Fibroblast of the conjunctiva (primary cell): Measurements from ENCODE around the gene ADAMTS17.

Experiments
- DNase-seq: peaks from one replicate; pipeline ENCODE4 v3.0.0-alpha.2; 2010; ENCODE audit warnings: low read depth

ADAMTS17 gene

GRCh38 chr15:100029868-100030479, 311.8 kb downstream of the ADAMTS17 start:
- DNase-seq = no peak

DNA sequence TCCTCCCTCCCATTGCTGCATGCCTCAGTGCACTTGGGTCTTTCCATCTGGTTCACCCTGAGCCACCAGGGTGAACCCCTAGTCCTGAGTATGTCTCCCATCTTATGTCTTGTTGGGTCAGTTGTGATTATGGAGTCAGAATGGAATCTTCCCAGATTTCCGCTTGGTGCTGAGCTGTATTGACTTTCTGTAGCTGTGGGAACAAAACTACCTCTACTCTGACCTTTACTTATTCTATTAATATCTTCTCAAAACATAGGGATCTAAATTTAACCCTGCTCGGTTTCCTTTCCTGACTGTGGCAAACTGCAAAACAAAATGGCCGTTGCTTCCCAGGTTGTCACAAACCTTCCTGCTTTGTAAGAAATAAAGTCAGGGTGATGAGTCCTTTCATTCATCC, 312.7 kb downstream of the ADAMTS17 start:
- DNase-seq = no peak

GRCh38 chr15:100026041-100026440, 315.7 kb downstream of the ADAMTS17 start:
- DNase-seq = no peak

GRCh38 chr15:100022806-100023205, 319.0 kb downstream of the ADAMTS17 start:
- DNase-seq = no peak

DNA sequence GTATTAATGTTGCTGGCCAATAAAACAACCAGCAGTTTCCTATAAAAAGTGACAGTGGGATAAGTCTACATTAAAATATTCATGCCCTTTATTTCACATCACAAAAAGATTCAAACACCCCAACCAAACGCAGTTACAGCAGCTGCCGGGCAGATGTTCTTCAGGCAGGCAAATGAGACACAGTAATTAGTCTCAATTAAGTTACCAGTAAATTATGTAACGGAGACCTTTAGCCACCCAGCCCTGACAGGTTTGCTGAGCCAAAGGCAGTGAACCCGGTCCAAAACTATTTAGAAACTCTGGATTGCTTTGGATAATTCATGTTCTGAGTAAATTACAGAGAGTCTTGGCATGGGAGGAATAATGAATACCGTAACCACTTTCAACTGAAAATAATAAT, 319.4 kb downstream of the ADAMTS17 start:
- DNase-seq = no peak

DNA sequence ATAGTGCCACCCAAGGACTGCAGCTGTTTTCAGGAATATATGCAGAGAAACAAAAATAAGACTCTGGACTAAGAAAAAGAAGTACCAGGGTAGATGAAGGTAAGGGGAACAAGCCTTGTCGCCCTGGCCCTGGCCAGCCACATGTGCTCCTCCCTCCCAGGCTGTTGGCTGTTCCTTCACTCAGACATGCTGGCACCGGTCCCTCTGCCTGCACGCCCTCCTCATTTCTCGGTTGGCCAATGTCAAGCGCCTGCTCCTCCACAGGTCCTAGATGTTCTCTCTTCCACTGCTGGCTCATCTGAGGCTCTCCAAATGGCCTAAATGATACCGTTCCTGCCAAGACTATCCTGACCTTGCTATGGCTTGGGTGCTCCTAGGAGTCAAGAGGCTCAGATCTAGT, 320.1 kb downstream of the ADAMTS17 start:
- no peak for DNase-seq

DNA sequence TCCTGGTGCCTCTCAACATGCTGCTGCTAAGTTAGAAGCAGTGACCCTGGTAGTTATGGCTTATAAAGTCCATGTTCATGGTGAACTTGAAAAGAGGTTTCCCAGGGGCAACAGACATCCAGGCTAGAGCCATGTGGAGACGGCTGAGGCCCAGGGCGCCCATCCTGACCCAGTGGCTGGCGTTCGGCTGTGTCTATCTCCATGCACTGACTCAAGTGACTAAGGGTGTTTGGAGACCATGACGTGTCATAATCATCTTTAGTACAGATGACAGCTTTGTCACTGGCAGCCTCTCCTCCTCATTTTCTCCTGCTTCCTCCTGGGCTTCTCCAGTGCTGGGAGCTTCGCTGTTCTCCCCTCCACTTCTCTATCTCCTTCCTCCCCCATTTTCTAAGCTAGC, 321.2 kb downstream of the ADAMTS17 start:
- no peak for DNase-seq

GRCh38 chr15:100020189-100020588, 321.6 kb downstream of the ADAMTS17 start:
- DNase-seq = no peak

DNA sequence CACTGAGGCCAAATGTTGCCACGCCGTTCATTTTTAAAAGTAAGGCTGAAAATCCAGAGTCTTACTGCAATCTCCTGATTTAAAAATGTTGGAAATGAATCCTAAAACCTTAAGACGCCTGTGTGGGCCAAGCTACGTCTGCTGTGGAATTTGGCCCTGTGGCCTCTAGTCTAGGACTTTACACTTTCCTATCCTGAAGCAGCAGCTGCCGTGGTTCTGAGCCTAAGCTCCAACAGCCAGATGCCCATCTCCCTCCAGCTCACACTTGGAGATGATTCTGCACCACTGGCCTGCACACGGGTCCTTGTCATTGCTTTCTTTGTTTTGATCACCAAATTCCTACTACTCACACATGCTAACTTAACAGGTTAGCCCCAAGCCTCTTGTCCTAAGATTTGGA, 322.2 kb downstream of the ADAMTS17 start:
- DNase-seq = no peak

DNA sequence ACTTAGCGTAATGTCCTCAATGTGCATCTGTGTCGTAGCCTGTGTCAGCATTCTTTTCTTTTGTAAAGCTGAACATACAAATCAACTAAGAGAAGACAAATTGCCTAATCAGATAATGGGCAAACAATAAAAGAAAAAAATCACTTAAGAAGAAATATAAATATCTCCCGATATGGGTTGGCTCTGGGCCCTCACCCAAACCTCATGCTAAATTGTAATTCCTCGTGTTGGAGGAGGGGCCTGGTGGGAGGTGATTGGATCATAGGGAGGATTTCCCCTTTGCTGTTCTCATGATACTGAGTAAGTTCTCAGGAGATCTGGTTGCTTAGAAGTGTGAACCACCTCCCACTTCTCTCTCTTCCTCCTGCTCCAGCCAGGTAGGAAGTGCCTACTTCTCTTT, 323.6 kb downstream of the ADAMTS17 start:
- DNase-seq = no peak

DNA sequence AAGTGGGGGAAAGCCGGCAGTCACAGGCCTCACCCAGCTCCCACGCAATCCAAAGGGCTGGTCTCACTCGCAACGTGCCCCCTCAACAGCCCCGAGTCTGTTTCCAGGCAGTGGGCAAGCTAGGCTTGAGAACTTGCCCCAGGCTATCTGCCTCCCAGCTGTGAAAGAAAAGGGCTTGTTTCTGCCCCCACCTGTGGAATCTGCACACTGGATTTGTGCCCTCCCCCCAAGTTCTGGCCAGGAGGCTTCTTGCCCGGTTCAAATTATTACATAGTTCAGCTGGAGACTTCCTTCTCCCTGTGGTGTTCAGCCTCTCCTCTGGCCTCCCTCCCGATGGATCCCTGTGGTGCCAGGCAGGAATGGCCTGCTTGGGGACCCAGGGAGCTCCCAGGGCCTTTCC, 324.6 kb downstream of the ADAMTS17 start:
- DNase-seq = no peak

DNA sequence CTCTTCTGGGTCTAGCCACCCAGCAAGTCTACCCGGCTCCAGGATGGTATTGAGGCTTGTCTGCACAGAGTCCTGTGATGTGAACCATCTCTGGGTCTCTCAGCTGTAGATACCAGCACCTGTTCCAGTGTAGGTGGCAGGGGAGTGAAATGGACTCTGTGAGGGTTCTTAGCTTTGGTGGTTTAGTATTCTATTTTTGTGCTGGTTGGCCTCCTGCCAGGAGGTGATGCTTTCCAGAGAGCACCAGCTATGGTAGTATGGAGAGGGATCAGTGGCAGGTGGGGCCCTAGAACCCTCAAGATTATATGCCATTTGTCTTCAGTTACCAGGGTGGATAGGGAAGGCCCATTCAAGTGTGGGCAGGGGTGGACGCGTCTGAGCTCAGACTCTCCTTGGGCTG, 325.1 kb downstream of the ADAMTS17 start:
- no peak for DNase-seq

DNA sequence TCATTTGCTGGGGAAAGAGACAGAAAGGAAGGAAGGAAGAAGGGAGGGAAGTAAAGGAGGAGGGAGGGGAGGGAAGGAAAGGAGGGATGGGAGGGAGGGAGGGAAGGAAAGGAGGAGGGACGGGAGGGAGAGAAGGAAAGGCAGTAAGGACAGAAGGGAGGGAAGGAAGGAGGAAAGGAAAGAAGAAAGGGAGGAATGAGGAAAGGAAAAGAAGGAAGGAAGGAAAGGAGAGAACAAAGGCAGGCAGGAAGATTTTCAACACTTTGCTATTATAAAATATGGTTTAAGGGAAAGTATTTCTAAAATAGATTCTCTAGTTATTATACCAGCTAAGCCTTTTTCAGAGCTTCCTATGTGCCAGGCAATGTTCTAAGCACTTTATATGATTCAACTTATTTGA, 330.5 kb downstream of the ADAMTS17 start:
- no peak for DNase-seq

DNA sequence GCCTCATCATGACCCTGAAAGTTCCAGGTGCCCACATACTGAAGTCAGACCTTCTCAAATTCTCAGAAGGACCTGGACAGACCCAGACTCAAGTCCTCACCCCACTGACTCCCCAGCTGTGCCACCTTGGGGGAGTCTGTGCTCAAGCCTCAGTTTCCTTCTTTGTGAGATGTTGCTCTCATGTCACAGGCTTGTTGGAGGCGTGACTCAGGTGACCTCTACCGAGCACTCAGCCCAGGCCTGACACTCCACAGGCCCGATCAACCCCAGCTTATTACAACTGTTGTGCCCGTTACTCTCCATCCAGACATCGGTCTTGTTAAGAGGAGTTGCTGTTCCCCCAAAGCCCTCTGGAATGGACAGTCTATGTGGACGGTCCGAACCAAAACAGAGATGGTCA, 332.4 kb downstream of the ADAMTS17 start:
- no peak for DNase-seq

- DNase-seq = no peak
Measured at GRCh38 chr15:100008258-100008657, 333.5 kb downstream of the ADAMTS17 start.

DNA sequence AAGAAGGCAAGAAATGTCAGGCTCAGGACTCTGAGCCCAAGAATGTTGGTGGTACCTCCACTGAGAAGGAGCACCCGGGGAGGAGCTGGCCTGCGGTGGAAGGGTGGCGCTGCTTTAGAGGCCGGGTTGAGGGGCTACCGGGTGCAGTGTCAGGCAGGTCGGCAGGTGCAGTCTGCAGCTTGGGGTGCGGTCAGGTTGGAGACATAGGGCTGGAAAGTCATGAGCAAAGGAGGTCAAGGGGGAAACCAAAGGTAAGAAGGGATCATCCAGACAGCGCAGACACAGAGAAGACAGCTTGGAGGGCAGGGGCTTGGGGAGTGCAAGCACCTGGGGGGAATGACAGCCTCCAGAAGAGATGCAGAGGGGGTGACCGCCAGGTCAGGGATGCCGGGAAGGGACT, 334.2 kb downstream of the ADAMTS17 start:
- no peak for DNase-seq

DNA sequence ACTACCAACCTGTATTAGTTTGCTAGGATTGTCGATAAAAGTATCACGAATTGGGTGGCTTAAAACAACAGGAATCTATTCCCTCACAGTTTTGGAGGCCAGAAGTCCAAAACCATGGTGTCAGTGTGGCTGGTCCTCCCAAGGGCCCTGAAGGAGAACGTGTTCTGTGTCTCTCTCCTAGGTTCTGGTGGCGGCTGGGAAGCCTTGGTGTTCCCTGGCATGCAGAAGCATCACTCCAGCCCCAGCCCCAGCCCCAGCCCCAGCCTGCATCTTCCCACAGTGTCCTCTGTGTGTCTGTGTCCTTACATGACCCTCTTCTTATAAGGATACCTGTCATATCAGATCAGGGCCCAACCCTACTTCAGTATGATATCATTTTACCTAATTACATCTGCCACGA, 336.1 kb downstream of the ADAMTS17 start:
- no peak for DNase-seq

- DNase-seq = no peak
Measured at GRCh38 chr15:100005013-100005412, 336.8 kb downstream of the ADAMTS17 start.

DNA sequence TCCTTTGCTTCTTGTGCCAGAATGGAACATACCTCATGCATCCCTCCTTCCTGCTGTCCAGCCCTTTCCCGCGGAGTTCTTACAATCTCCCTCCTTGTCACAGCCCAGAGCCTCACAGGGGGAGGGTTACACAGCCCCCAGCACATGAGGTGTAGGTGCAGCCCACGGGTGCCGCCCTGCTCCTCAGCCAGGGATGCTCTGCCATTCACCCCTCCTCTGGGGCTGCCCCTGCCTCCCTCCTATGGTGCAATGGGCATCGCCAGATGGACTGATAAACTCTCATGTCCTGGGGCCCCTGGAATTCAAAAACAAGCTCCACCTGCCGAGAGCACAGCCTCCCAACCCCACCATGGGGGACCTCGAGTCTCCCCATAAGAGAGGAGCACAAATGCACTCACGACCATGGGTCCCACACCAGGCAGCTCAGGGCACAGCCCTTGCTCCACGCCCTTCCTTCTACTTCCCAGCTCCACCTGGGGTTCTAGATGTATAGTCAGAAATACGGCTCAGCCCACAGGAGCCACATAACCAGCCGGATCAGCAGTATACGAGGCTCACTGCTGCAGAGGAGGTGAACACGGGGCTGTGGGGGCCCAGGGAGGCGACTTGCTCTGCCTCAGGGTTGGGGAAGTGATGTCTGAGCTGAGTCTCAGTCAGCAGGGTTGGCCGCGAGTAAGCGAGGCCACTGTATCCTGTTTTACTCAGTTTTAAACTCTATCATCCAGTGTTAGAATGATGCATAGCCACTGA, 338.8 kb downstream of the ADAMTS17 start:
- DNase-seq = no peak

GRCh38 chr15:100002086-100002620, 339.6 kb downstream of the ADAMTS17 start:
- DNase-seq = no peak

DNA sequence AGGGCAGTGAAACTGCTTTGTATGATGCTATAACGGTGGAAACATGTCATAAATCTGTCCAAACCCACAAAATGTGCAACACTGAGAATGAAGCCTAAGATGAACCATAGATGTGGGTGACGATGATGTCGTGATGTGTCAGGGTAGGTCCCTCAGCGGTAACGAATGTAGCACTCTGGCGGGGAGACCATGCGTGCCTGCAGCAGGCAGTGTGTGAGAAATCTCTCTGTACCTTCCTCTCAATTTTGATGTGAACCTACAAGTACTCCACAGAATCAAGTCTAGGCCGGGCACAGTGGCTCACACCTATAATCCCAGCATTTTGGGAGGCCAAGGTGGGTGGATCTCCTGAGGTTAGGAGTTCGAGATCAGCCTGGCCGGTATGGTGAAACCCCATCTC, 340.4 kb downstream of the ADAMTS17 start:
- no peak for DNase-seq

DNA sequence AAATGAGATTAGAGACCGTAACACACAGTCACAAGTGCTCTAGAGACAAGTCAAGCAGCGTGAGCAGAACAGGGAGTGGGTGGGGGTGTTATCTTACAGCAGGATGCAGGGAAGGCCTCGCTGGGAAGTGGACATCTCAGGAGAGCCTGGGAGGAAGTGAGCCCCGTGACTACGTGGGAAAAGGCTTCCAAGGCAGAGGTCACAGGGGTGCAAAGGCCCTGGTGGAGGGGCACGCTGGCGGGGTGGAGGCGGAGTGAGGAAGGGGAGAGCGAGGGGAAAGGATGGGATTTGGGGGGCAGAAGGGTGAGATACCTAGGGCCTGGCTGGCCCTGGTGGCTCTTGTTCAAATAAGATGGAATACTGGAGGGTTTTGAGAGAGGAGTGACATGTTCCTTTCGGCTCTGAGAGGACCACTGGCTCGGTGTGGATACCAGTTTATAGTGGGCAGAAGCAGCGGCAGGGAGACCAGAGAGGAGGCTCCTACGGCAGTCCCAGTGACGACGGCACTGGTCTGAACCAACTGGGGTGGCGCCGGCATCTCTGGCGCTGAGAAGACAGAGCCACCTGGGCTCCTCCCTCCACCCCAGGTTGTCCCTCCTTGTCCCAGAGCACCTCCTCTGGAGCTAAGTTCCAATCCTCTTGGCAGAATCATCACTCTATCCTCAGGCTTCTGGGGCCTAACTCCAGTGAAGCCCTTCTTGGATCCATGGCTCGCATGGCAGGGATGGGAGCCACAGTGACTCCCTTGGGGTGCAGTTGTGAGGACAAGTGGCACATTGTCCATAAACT, 342.3 kb downstream of the ADAMTS17 start:
- DNase-seq = no peak

- DNase-seq = no peak
Measured at GRCh38 chr15:99998661-99999101, 343.1 kb downstream of the ADAMTS17 start.
